ENCODE results near the gene SLC4A5. TPM values are rescaled to one million over a fixed set of nuclear protein-coding genes. Genes with fewer than 3 reads are reported as not detected.

SLC4A5 gene
- total RNA-seq, 4 donors from 2014 or later, result 0.24 to 3.8 (median 0.59) TPM

GRCh38 chr2:74290466-74291217 lies 52.6 kb downstream of the SLC4A5 start:
- no peak overlapping the region for H3K27ac ChIP-seq
- TF ChIP-seq POLR2A (IDR thresholded peaks at IDR 0.05) (no peak), CTCF (IDR thresholded peaks at IDR 0.05 in 4 of 5, conservative IDR thresholded peaks at IDR 0.05 in 1 of 5) (no peak)
- H3K27me3 ChIP-seq, result no peaks in the 10 kb centered on the region
- no peaks in the 10 kb centered on the region for H3K4me1 ChIP-seq
- no peaks in the 10 kb centered on the region for H3K9me3 ChIP-seq
- DNase-seq (no peak), ATAC-seq (no peak)
- no peak overlapping the region for H3K4me3 ChIP-seq
- H3K36me3 ChIP-seq, result no peaks in the 10 kb centered on the region
- in situ Hi-C loops (cut with MboI; ENCODE audit: low sequenced_read_pairs in 4 of 4) (no loop called here), intact Hi-C loops (cut with DNase I; ENCODE audit: low total_unique reads) (no loop called here)

- TF ChIP-seq CTCF (IDR thresholded peaks at IDR 0.05 in 4 of 5, conservative IDR thresholded peaks at IDR 0.05 in 1 of 5), result no peak
- no peak for TF ChIP-seq POLR2A (IDR thresholded peaks at IDR 0.05)
- DNase-seq, result no peak
- no peaks in the 10 kb centered on the region for H3K36me3 ChIP-seq
- no peak for ATAC-seq
- intact Hi-C loops (cut with DNase I; ENCODE audit: low total_unique reads), result no loop called here
- H3K4me3 ChIP-seq, result no peak overlapping the region
- in situ Hi-C loops (cut with MboI; ENCODE audit: low sequenced_read_pairs in 4 of 4), result no loop called here
- no peaks in the 10 kb centered on the region for H3K27me3 ChIP-seq
- no peaks in the 10 kb centered on the region for H3K4me1 ChIP-seq
- H3K9me3 ChIP-seq, result no peaks in the 10 kb centered on the region
- no peak overlapping the region for H3K27ac ChIP-seq
Measured at GRCh38 chr2:74290066-74290465, 53.1 kb downstream of the SLC4A5 start.

- H3K4me3 ChIP-seq, result no peak overlapping the region
- H3K36me3 ChIP-seq, result no peaks in the 10 kb centered on the region
- DNase-seq (no peak), ATAC-seq (no peak)
- intact Hi-C loops (cut with DNase I; ENCODE audit: low total_unique reads) (no loop called here), in situ Hi-C loops (cut with MboI; ENCODE audit: low sequenced_read_pairs in 4 of 4) (no loop called here)
- no peak for TF ChIP-seq POLR2A (IDR thresholded peaks at IDR 0.05)
- no peak for TF ChIP-seq CTCF (IDR thresholded peaks at IDR 0.05 in 4 of 5, conservative IDR thresholded peaks at IDR 0.05 in 1 of 5)
- no peaks in the 10 kb centered on the region for H3K9me3 ChIP-seq
- no peaks in the 10 kb centered on the region for H3K27me3 ChIP-seq
- no peaks in the 10 kb centered on the region for H3K4me1 ChIP-seq
- H3K27ac ChIP-seq, result no peak overlapping the region
Measured at GRCh38 chr2:74286725-74287124, 56.5 kb downstream of the SLC4A5 start.

- no peaks in the 10 kb centered on the region for H3K36me3 ChIP-seq
- H3K27me3 ChIP-seq, result no peaks in the 10 kb centered on the region
- H3K9me3 ChIP-seq, result no peaks in the 10 kb centered on the region
- H3K27ac ChIP-seq, result no peak overlapping the region
- in situ Hi-C loops (cut with MboI; ENCODE audit: low sequenced_read_pairs in 4 of 4), result no loop called here
- intact Hi-C loops (cut with DNase I; ENCODE audit: low total_unique reads), result no loop called here
- TF ChIP-seq POLR2A (IDR thresholded peaks at IDR 0.05) (no peak), CTCF (IDR thresholded peaks at IDR 0.05 in 4 of 5, conservative IDR thresholded peaks at IDR 0.05 in 1 of 5) (no peak)
- no peak for ATAC-seq
- DNase-seq, result no peak
- no peaks in the 10 kb centered on the region for H3K4me1 ChIP-seq
- H3K4me3 ChIP-seq, result no peak overlapping the region
Measured at GRCh38 chr2:74281141-74281975, 61.9 kb downstream of the SLC4A5 start.

Measured in gastrocnemius medialis (tissue), 4 donors.